Spinal cord (tissue), 10 donors: ENCODE measurements around the gene USP1. TPM values are rescaled to one million over a fixed set of nuclear protein-coding genes. Genes with fewer than 3 reads are reported as not detected.

Experiments used
- DNase-seq, 6 donors: peaks; one replicate each; pipeline versions ENCODE4 v3.0.0 to v3.0.0-alpha.2; 2013 to 2015; ENCODE audit warnings: low spot score in 6 of 6, low read depth in 4 of 6
- H3K27ac ChIP-seq: one replicate; pipeline ENCODE4 v1.5.1; 2013; ENCODE audit warnings: low read depth, low read length, control low read depth
- H3K27me3 ChIP-seq: one replicate; pipeline ENCODE4 v1.6.1; 2013; ENCODE audit warnings: low read length; ENCODE audit not compliant: control insufficient read depth, insufficient read depth
- H3K36me3 ChIP-seq: one replicate; pipeline ENCODE4 v1.6.1; 2013; ENCODE audit warnings: low read length; ENCODE audit not compliant: control insufficient read depth, insufficient read depth
- H3K4me1 ChIP-seq: one replicate; pipeline ENCODE4 v1.6.1; 2013; ENCODE audit warnings: low read length; ENCODE audit not compliant: control insufficient read depth, insufficient read depth
- H3K4me3 ChIP-seq: one replicate; pipeline ENCODE4 v1.5.1; 2013; ENCODE audit warnings: low read depth, low read length, control low read depth
- H3K9me3 ChIP-seq: one replicate; pipeline ENCODE4 v1.6.1; 2013; ENCODE audit warnings: low read length; ENCODE audit not compliant: control insufficient read depth, insufficient read depth
- WGBS: methylation state at CpG from one replicate; pipeline ENCODE4 v1.1.5; 2013; ENCODE audit warnings: missing lambda C conversion rate; ENCODE audit not compliant: insufficient coverage; 5-methylcytosine and 5-hydroxymethylcytosine counted together
- long read RNA-seq, 4 donors: transcript quantifications; one replicate each; lab custom pipeline, GENCODE V29; 2026
- polyA plus RNA-seq, 2 donors: library from polyadenylated mRNA; unstranded; fragments of 120-200 nt; gene quantifications; one replicate each; pipeline ENCODE4 v1.2.1, GENCODE V29; 2013; ENCODE audit not compliant: insufficient read length in 2 of 2
- total RNA-seq, 2 donors: library from RNA; depleted of rRNA in 1 of 2; stranded (reverse); fragments of 120-200 nt in 1 of 2; fragments of >200 nt in 1 of 2; gene quantifications; one replicate each; pipeline versions ENCODE4 v1.2.3 to v1.2.4, GENCODE V29; 2013 to 2014
- donor health status: healthy.

Gene USP1
- 10 to 100 TPM; 43.3 to 56.8 TPM for total RNA-seq
- 10 to 100 TPM; 31.4 to 39.4 TPM for polyA plus RNA-seq
- long read RNA-seq, donor 1, partial matches to known transcripts = 11 of 16 reads
- long read RNA-seq, donor 1, other reads (novel, unspliced or antisense) = 0 of 16 reads
- long read RNA-seq, donor 2, partial matches to known transcripts = 0 of 1 reads
- long read RNA-seq, donor 2, other reads (novel, unspliced or antisense) = 0 of 1 reads
- long read RNA-seq, donor 3, partial matches to known transcripts = 11 of 12 reads
- long read RNA-seq, donor 3, other reads (novel, unspliced or antisense) = 0 of 12 reads
- long read RNA-seq, donor 4, partial matches to known transcripts = 21 of 26 reads
- long read RNA-seq, donor 4, other reads (novel, unspliced or antisense) = 0 of 26 reads

GRCh38 chr1:62436466-62437272 is at the start of gene USP1:
Gene USP1, plus strand, starts transcription at chr1:62437049. Its CDS starts 2,819 bp downstream, at chr1:62439868.
- WGBS = under 1% methylated on average over 75 of the region's 76 CpGs
- Histone ChIP-seq H3K27me3 (no peaks in the 10 kb centered on the region), H3K4me3 (peak within 1 kb of the TSS; percentile 96), H3K36me3 (no peaks in the 10 kb centered on the region), H3K9me3 (no peaks in the 10 kb centered on the region), H3K4me1 (peaks cover 10% of the 10 kb centered on the region), H3K27ac (peak within 1 kb of the TSS; percentile 100)
- peak in 5 of 6 donors; percentile 95 to 100 (median 98) for DNase-seq

- H3K27ac ChIP-seq = no peak overlapping the region
- H3K4me1 ChIP-seq = peaks cover 1% of the 10 kb centered on the region
- H3K27me3 ChIP-seq = peaks cover 4% of the 10 kb centered on the region
- H3K36me3 ChIP-seq = no peaks in the 10 kb centered on the region
- 100% methylated on average over 4 of the region's 6 CpGs for WGBS
- DNase-seq = no peak
- H3K9me3 ChIP-seq = no peaks in the 10 kb centered on the region
- no peak overlapping the region for H3K4me3 ChIP-seq
These were observed 47.3 kb upstream of the USP1 start for GRCh38 chr1:62389531-62389930.

- Histone ChIP-seq H3K27ac (no peak overlapping the region), H3K4me1 (peaks cover 7% of the 10 kb centered on the region), H3K36me3 (no peaks in the 10 kb centered on the region), H3K27me3 (peaks cover 6% of the 10 kb centered on the region), H3K9me3 (no peaks in the 10 kb centered on the region), H3K4me3 (no peak overlapping the region)
- 100% methylated on average over 2 of the region's 7 CpGs for WGBS
- DNase-seq = no peak
These were observed 46.8 kb upstream of the USP1 start for GRCh38 chr1:62390071-62390470.

GRCh38 chr1:62391369-62391971 is 45.4 kb upstream of the USP1 start:
- Histone ChIP-seq H3K9me3 (no peaks in the 10 kb centered on the region), H3K4me3 (no peak overlapping the region), H3K4me1 (peaks cover 12% of the 10 kb centered on the region), H3K27me3 (peaks cover 6% of the 10 kb centered on the region), H3K27ac (no peak overlapping the region), H3K36me3 (no peaks in the 10 kb centered on the region)
- 35% methylated on average over 3 of the region's 3 CpGs for WGBS
- DNase-seq = no peak

- H3K27me3 ChIP-seq = peaks cover 8% of the 10 kb centered on the region
- no peaks in the 10 kb centered on the region for H3K36me3 ChIP-seq
- peaks cover 12% of the 10 kb centered on the region for H3K4me1 ChIP-seq
- no peak overlapping the region for H3K27ac ChIP-seq
- WGBS = 100% methylated on average over 1 of the region's 3 CpGs
- H3K9me3 ChIP-seq = no peaks in the 10 kb centered on the region
- no peak overlapping the region for H3K4me3 ChIP-seq
- DNase-seq = no peak
These were observed 43.9 kb upstream of the USP1 start for GRCh38 chr1:62392951-62393350.

GRCh38 chr1:62394646-62395045 is 42.2 kb upstream of the USP1 start:
- Histone ChIP-seq H3K4me3 (no peak overlapping the region), H3K36me3 (no peaks in the 10 kb centered on the region), H3K27ac (peak overlapping the region; percentile 64), H3K27me3 (peaks cover 8% of the 10 kb centered on the region), H3K9me3 (no peaks in the 10 kb centered on the region), H3K4me1 (peaks cover 12% of the 10 kb centered on the region)
- 91% methylated on average over 4 of the region's 8 CpGs for WGBS
- no peak for DNase-seq

- peaks cover 8% of the 10 kb centered on the region for H3K27me3 ChIP-seq
- DNase-seq = peak in 1 of 6 donors; percentile 63
- peak overlapping the region; percentile 64 for H3K27ac ChIP-seq
- WGBS = 55% methylated on average over 2 of the region's 4 CpGs
- no peak overlapping the region for H3K4me3 ChIP-seq
- peaks cover 12% of the 10 kb centered on the region for H3K4me1 ChIP-seq
- no peaks in the 10 kb centered on the region for H3K36me3 ChIP-seq
- no peaks in the 10 kb centered on the region for H3K9me3 ChIP-seq
These were observed 41.6 kb upstream of the USP1 start for GRCh38 chr1:62395291-62395690.

- Histone ChIP-seq H3K27me3 (peaks cover 7% of the 10 kb centered on the region), H3K4me3 (no peak overlapping the region), H3K4me1 (peaks cover 17% of the 10 kb centered on the region), H3K9me3 (no peaks in the 10 kb centered on the region), H3K27ac (no peak overlapping the region), H3K36me3 (no peaks in the 10 kb centered on the region)
- no peak for DNase-seq
- 50% methylated on average over 5 of the region's 6 CpGs for WGBS
These were observed 40.0 kb upstream of the USP1 start for GRCh38 chr1:62396871-62397270.

- Histone ChIP-seq H3K4me1 (peaks cover 17% of the 10 kb centered on the region), H3K4me3 (no peak overlapping the region), H3K27ac (no peak overlapping the region), H3K27me3 (peaks cover 7% of the 10 kb centered on the region), H3K36me3 (no peaks in the 10 kb centered on the region), H3K9me3 (no peaks in the 10 kb centered on the region)
- 100% methylated on average over 2 of the region's 3 CpGs for WGBS
- DNase-seq = no peak
These were observed 39.5 kb upstream of the USP1 start for GRCh38 chr1:62397301-62397700.
